Cardiac muscle cell (in vitro differentiated cells and primary cell): ENCODE measurements around the gene ARHGEF9. TPM values are rescaled to one million over a fixed set of nuclear protein-coding genes. Genes with fewer than 3 reads are reported as not detected.

Experiments
- DNase-seq, 2 donors: peaks; one replicate each; pipeline versions ENCODE4 v3.0.0 to v3.0.0-alpha.2; 2010 to 2017; ENCODE audit warnings: low read depth in 1 of 2, low spot score in 1 of 2
- H3K27ac ChIP-seq: fragments of 200-600 bp; sonication (generic); 2 replicates; pipeline ENCODE4 v1.5.1; 2016
- H3K27me3 ChIP-seq: fragments of 200-600 bp; sonication (generic); 2 replicates; pipeline ENCODE4 v1.6.0; 2016; ENCODE audit warnings: control low read depth
- H3K36me3 ChIP-seq: fragments of 200-600 bp; sonication (generic); 2 replicates; pipeline ENCODE4 v1.5.1; 2016; ENCODE audit warnings: control low read depth
- H3K4me1 ChIP-seq: fragments of 200-600 bp; sonication (generic); 2 replicates; pipeline ENCODE4 v1.8.1; 2017; ENCODE audit warnings: low read depth, mild to moderate bottlenecking, mixed run types
- H3K4me3 ChIP-seq: fragments of 200-600 bp; sonication (generic); 2 replicates; pipeline ENCODE4 v1.5.1; 2016; ENCODE audit warnings: mild to moderate bottlenecking
- H3K9me3 ChIP-seq: fragments of 200-600 bp; sonication (generic); 2 replicates; pipeline ENCODE4 v1.5.1; 2017; ENCODE audit warnings: low read depth, mild to moderate bottlenecking, control low read depth
- polyA plus RNA-seq: library from polyadenylated mRNA; unstranded; fragments of >200 nt; fragmentation: Nextera tagmentation; extraction: Ambion mirVana; gene quantifications from 2 replicates; pipeline ENCODE4 v1.2.1, GENCODE V29; 2016
- total RNA-seq: library from RNA; depleted of rRNA; stranded (reverse); fragments of >200 nt; gene quantifications from 2 replicates; pipeline ENCODE4 v1.2.3, GENCODE V29; 2016
- TF ChIP-seq, protein P1 (sequence below): IDR thresholded peaks from 2 replicates; pipeline ENCODE4 v1.5.1; 2012; ENCODE audit warnings: low read depth, mild to moderate bottlenecking, low read length

ARHGEF9 gene
- total and polyA plus RNA-seq, 2 experiments from 2014 or later = 27.2 to 54.2 TPM

- Histone ChIP-seq H3K4me1 (no peaks in the 10 kb centered on the region), H3K9me3 (no peaks in the 10 kb centered on the region), H3K36me3 (no peaks in the 10 kb centered on the region), H3K4me3 (no peak overlapping the region), H3K27me3 (no peaks in the 10 kb centered on the region), H3K27ac (no peak overlapping the region)
- TF ChIP-seq, protein P1, sequence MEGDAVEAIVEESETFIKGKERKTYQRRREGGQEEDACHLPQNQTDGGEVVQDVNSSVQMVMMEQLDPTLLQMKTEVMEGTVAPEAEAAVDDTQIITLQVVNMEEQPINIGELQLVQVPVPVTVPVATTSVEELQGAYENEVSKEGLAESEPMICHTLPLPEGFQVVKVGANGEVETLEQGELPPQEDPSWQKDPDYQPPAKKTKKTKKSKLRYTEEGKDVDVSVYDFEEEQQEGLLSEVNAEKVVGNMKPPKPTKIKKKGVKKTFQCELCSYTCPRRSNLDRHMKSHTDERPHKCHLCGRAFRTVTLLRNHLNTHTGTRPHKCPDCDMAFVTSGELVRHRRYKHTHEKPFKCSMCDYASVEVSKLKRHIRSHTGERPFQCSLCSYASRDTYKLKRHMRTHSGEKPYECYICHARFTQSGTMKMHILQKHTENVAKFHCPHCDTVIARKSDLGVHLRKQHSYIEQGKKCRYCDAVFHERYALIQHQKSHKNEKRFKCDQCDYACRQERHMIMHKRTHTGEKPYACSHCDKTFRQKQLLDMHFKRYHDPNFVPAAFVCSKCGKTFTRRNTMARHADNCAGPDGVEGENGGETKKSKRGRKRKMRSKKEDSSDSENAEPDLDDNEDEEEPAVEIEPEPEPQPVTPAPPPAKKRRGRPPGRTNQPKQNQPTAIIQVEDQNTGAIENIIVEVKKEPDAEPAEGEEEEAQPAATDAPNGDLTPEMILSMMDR = no peak
- no peak for DNase-seq
Measured at GRCh38 chrX:63738696-63739095, 46.3 kb downstream of the ARHGEF9 start.

DNA sequence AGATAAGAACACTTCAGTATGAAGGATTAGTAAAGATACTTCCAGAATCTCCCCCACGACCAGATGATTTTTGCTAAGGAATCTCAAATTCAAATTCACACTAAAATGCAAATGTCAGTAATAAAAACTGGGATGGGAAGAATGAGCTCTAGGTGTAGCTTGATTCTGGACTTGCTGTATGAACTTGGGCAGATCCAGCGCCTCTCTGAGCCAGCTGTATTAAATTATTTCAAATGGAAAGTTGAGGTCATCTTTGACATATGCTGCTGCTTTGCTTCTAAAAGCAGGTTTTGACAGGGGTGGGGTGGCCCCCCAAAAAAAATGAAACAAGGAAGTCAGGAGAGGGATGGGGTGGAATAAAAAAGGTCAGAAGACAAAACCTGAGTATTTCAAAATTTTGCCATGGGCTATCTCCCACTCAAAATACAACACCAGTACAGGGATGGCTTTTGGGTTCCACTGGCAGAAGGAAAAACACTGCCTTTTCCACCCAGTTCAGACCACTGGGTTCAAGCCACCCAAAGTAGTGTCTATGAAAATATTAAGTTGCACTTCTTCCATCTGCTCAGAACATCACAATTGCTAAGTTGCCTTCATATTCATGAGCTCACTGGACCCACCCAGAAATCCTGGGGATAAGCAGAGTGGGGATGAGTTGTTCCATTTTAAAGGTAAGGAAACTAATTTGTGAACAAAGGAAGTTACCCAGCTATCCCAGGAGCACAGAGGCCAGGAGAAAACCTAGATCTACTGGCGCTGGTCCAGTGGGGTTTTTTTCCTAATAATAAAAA, 47.7 kb downstream of the ARHGEF9 start:
- Histone ChIP-seq H3K27ac (no peak overlapping the region), H3K4me1 (no peaks in the 10 kb centered on the region), H3K9me3 (no peaks in the 10 kb centered on the region), H3K4me3 (no peak overlapping the region), H3K27me3 (no peaks in the 10 kb centered on the region), H3K36me3 (no peaks in the 10 kb centered on the region)
- TF ChIP-seq, protein P1 = no peak
- no peak for DNase-seq

- Histone ChIP-seq H3K4me1 (no peaks in the 10 kb centered on the region), H3K36me3 (no peaks in the 10 kb centered on the region), H3K9me3 (no peaks in the 10 kb centered on the region), H3K27me3 (no peaks in the 10 kb centered on the region), H3K27ac (no peak overlapping the region), H3K4me3 (no peak overlapping the region)
- TF ChIP-seq, protein P1 = no peak
- DNase-seq = no peak
Measured at GRCh38 chrX:63735882-63736281, 49.1 kb downstream of the ARHGEF9 start.

DNA sequence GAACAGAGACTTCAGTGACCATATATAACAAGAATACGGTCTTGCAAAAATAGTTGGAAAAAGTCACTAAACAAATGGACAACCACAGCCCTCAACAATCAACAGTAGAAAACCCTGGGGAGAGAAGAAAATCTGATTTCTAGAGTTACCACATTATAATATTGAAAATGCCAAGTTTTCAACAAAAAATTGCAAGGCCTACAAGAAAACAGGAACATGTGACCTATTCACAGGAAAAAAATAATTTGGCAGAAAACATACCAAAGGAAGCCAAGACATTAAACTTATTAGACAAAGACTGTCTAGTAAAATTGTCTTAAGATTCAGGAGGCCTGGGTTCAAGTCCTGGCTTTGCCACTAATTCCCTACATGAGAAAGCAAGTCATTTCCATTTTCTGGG, 64.7 kb downstream of the ARHGEF9 start:
- Histone ChIP-seq H3K27ac (no peak overlapping the region), H3K36me3 (no peaks in the 10 kb centered on the region), H3K4me3 (no peak overlapping the region), H3K27me3 (no peaks in the 10 kb centered on the region), H3K4me1 (no peaks in the 10 kb centered on the region), H3K9me3 (no peaks in the 10 kb centered on the region)
- DNase-seq = no peak
- TF ChIP-seq, protein P1 = no peak

DNA sequence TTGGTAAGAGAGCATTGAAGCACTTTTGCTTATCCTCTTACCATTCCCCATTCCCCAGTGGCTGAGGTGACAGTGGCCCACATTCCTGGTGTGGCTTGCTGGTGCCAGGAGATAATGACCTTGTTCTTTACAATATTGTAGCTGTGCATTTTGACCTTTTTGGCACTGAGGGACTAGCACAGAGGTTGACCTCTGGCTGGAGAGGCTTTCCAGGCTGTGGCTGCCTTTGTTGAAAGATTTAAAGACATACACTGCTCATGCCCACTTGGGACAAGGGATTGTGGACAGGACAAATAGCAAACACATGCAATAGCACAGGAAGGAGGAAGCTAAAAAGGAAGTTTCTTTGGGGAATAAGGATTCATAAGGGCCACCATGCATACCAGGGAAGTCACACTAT, 65.4 kb downstream of the ARHGEF9 start:
- Histone ChIP-seq H3K27me3 (no peaks in the 10 kb centered on the region), H3K27ac (peak overlapping the region; percentile 37), H3K9me3 (no peaks in the 10 kb centered on the region), H3K4me1 (no peaks in the 10 kb centered on the region), H3K4me3 (no peak overlapping the region), H3K36me3 (no peaks in the 10 kb centered on the region)
- no peak for DNase-seq
- TF ChIP-seq, protein P1 = no peak
